DMS79 treated with DMSO at 0.1 percent for 48 hours (cell line): ENCODE measurements around the gene IGFALS.

Experiments used
- DNase-seq: peaks from one replicate; lab custom pipeline; 2025; lab: John Stamatoyannopoulos, UW

IGFALS gene

GRCh38 chr16:1743376-1744337 is 49.8 kb downstream of the IGFALS start:
- no peak for DNase-seq

- DNase-seq, result no peak
Measured at GRCh38 chr16:1741553-1742165, 51.8 kb downstream of the IGFALS start.

- DNase-seq, result no peak
Measured at GRCh38 chr16:1740781-1741490, 52.6 kb downstream of the IGFALS start.
